GM12872 (cell line): ENCODE results near the gene AJAP1.

Source experiments
- TF ChIP-seq, protein P1 (sequence below): IDR thresholded peaks from 3 replicates; pipeline ENCODE4 v1.5.1; 2011; ENCODE audit warnings: low read depth, mild to moderate bottlenecking, low read length, moderate library complexity; ENCODE audit not compliant: insufficient read depth

The AJAP1 gene

DNA sequence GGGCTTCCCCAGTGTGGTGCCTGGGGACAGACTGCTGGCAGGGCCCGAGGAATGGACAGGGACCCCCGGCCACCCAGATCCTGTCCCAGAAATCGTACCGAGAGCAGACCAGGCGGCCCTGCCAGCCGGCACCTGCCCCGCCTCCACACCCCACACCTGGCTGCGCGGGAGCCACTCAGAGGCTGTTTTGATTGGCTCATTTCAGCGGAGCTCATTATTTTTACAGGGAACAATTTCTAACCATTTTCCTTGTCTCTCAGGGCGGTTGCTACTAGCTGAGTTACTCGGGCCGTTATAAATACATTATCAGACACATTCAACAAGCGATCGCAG, 39.3 kb upstream of the AJAP1 start:
- TF ChIP-seq, protein P1, sequence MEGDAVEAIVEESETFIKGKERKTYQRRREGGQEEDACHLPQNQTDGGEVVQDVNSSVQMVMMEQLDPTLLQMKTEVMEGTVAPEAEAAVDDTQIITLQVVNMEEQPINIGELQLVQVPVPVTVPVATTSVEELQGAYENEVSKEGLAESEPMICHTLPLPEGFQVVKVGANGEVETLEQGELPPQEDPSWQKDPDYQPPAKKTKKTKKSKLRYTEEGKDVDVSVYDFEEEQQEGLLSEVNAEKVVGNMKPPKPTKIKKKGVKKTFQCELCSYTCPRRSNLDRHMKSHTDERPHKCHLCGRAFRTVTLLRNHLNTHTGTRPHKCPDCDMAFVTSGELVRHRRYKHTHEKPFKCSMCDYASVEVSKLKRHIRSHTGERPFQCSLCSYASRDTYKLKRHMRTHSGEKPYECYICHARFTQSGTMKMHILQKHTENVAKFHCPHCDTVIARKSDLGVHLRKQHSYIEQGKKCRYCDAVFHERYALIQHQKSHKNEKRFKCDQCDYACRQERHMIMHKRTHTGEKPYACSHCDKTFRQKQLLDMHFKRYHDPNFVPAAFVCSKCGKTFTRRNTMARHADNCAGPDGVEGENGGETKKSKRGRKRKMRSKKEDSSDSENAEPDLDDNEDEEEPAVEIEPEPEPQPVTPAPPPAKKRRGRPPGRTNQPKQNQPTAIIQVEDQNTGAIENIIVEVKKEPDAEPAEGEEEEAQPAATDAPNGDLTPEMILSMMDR, result no peak

DNA sequence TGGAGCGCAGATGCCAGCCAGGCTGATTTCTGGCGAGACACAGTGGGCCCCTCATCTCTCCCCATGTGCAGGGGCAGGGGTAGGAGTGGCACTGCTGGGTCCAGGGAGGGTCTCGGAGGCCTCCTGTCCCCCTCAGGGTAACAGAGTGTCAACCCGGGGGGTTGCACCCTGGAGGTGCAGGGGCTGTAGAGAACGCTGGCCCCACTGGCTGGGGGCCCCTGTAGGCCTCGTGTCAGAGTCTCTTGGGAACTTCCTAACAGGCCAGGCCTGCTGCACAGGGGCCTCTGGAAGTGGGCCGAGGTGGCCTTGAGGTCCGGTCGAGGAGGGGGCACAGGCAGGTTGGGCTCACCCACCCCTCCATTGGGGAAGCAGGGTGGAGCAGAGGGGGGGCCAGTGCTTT, 38.9 kb upstream of the AJAP1 start:
- TF ChIP-seq, protein P1, result no peak

DNA sequence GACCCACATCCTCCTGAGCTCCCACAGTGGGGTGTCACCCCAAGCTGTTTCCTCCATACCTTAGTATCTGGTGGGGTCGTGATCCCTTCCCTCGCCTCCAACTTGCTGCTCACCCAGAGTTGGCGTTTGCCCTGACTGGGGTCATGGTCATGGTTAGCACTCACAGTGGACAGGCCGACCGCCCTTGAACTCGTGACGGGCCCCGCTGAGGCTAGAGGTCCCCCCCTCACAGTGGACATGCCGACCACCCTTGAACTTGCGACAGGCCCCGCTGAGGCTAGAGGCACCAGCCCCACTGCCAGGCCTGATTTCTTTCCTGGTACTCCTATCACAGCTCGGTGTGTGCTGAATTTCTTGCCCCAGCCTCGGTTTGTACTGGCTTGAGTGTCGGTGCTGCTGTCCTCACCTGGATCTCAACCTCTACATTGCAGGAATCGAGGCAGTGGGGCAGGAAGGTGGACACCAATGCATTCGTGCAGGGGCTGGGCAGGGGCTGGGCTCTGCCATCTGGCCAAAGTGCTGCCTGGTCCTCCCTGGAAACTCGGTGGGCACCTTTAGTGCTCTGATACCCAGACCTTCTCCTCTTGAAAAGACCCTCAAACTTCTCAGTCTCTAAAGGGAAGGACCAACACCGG, 37.5 kb upstream of the AJAP1 start:
- TF ChIP-seq, protein P1, result no peak

DNA sequence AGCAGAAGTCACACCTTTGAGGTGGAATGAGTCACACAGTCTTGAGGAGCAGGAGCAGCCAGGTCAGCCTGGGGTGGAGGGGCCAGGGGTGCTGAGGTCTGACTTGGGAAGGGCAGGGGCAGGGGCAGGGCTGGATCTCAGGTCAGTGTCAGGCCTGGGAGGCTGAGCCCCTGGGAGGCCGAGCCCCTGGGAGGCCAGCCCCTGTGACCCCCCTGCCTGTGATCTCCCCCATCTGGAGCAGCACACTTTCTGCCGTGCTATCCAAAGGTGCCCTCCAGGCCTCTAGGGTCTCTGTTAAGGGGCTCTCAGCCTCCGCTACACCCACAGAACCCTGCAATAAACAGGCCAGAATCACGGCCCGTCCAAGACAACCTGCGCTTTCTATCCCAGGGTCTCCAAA, 36.9 kb upstream of the AJAP1 start:
- TF ChIP-seq, protein P1, result no peak

DNA sequence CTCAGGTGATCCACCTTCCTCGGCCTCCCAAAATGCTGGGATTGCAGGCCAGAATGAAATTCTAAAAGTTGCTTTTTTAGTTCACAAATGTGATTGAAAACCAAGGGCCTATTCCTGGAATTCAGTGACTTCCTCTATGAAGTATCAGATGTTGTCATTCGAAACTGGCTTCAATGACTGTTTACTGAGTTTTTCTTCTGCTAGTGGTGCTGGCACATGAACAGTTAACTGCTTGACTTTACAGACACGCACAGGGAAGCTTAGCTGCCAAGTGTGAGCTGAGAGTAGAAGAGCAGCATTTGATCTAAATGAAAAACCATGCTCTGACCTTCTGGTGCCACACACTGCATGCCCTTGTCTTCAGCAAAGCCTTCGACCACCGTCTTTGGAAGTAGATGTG, 32.8 kb upstream of the AJAP1 start:
- TF ChIP-seq, protein P1, result no peak

DNA sequence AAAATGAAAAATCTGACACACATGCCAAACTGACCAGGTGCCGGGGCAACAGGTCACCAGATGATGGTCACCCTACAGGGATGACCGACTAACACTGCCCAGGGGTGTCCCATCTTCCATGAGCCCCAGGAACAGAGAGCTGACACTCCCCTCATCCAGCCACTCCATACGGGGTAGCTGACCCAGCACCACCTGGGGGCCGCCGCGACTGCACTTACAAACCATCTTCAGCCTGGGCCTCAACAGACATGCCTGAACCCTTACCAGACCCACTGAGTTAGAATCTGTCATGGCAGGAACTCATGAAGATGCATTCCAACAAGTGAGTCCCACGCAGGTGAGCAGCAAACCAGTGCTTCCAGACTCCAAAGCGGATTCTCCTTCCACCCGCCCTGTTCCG, 31.6 kb upstream of the AJAP1 start:
- TF ChIP-seq, protein P1, result no peak

DNA sequence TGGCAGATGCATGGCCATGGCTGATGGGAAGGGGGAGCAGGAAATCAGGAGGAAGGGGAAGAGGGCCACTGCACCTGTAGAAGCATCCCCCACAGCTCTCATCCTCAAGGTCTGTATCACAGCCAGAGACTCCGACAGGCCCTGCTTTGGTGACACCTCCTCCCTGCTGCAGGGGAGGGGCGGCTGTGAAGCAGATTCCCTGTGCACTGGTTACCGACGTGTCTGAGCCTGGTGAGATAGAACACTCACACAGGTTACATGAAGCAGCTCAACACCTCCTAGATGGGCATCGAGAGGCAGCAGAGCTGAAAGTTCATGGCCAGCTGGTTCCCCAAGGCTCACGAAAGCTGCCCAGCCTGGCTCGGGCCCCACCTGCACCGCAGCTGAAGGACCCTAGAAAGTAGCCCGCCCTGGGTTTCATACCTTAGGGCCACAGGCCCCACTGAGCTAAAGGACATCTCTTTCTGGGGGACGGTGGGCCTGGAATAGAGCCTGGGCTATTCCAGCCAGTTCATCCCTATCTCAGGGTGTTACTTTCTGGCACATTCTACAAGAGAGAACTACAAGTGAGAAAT, 30.2 kb upstream of the AJAP1 start:
- TF ChIP-seq, protein P1, result no peak

DNA sequence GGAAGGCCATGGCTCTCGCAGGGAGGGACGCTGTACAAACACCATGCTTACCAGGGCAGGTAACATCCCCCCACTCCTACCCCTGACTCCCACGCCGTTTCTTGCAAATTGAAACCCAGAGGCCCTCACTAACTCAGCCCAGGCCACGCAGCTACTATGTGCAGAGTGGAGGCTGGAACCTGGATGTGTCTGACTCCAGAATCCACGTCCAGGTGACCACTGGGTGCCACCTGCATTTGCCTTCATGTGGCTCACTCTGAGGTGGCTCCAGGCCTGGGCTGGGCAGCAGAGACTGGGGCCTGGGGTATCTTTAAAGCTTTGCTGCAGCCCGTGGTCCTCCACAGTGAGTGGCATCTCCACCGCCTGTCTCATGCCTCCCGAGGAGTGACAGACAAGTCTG, 29.6 kb upstream of the AJAP1 start:
- TF ChIP-seq, protein P1, result no peak
